Cardiac fibroblast (primary cell): ENCODE measurements around the gene CDH2.

Experiments
- DNase-seq, 2 donors: peaks; one replicate each; pipeline versions ENCODE4 v3.0.0 to v3.0.0-alpha.2; 2010; ENCODE audit warnings: low read depth in 2 of 2
- H3K4me3 ChIP-seq, 2 donors: replicated peaks in 1 of 2; 1 replicate in 1 of 2; 2 replicates in 1 of 2; pipeline ENCODE4 v1.5.1; 2011; ENCODE audit warnings: low read depth in 2 of 2, low read length in 2 of 2, mild to moderate bottlenecking in 2 of 2, moderate library complexity in 1 of 2
- CTCF ChIP-seq: IDR thresholded peaks from one replicate; pipeline ENCODE4 v1.5.1; 2011; ENCODE audit warnings: low read depth, mild to moderate bottlenecking, low read length, inconsistent platforms

CDH2 gene

GRCh38 chr18:28013066-28013465 lies 163.9 kb downstream of the CDH2 start:
- peak; percentile 47 to 56 for DNase-seq
- TF ChIP-seq CTCF: peak; percentile 56

GRCh38 chr18:28012336-28012735 lies 164.6 kb downstream of the CDH2 start:
- no peak overlapping the region for H3K4me3 ChIP-seq
- TF ChIP-seq CTCF: no peak
- no peak for DNase-seq

More at GRCh38 chr18:28013066-28013465, 163.9 kb downstream of the CDH2 start:
- H3K4me3 ChIP-seq: no peak overlapping the region

DNA sequence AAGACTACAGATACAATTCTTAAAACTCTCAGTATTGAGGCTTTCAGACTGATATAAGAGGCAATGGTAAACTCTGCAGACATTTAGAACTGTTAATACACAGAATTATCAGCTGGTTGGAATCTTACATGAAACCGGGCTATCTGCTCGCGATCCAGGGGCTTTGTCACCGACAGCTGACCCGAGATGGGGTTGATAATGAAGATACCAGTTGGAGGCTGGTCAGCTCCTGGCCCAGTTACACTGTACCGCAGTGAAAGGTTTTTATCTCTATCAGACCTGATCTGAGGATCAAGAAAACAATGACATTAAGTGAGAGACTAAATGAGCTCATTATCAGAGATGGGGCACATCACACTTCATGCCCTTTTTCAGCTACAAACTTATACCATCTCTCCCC lies 167.3 kb downstream of the CDH2 start:
- no peak for TF ChIP-seq CTCF
- no peak for DNase-seq
- no peak overlapping the region for H3K4me3 ChIP-seq

DNA sequence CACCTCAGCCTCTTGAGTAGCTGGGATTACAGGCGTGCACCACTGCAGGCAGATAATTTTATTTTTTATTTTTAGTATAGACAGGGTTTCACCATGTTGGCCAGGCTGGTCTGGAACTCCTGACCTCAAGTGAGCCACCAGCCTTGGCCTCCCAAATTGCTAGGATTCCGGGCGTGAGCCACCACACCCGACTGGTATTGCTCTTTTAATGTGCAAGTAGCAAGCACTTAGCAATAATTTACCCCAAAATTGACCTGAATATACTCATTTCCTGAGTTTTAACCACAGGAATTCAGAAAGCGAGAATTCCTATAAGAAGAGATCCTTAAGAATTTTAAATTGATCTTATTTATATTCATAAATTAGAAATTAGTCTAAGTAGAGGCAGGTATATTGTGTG lies 169.1 kb downstream of the CDH2 start:
- TF ChIP-seq CTCF: no peak
- no peak overlapping the region for H3K4me3 ChIP-seq
- DNase-seq: peak; percentile 18 to 66

DNA sequence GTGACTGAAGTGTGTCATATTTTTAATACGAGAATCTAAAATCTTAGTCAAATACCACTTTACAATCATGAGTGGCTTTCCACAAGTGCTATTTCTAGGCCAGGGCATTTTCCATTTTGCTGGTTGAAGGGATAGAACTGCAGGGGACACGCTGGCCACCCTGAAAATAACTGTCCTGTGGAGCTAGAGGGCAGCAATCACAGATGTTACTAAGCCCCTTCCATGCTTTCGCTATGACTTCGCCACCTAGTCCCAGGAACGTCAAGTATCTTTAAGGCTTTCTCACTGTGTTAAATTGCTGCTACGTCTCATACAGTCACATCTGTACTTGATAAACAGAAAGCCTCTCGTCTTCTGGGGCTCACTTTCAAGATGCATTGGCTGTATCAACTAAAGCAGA lies 171.8 kb downstream of the CDH2 start:
- TF ChIP-seq CTCF: no peak
- DNase-seq: no peak
- no peak overlapping the region for H3K4me3 ChIP-seq

- no peak for DNase-seq
- H3K4me3 ChIP-seq: no peak overlapping the region
- TF ChIP-seq CTCF: no peak
Observed at GRCh38 chr18:28004606-28005005, 172.3 kb downstream of the CDH2 start.

DNA sequence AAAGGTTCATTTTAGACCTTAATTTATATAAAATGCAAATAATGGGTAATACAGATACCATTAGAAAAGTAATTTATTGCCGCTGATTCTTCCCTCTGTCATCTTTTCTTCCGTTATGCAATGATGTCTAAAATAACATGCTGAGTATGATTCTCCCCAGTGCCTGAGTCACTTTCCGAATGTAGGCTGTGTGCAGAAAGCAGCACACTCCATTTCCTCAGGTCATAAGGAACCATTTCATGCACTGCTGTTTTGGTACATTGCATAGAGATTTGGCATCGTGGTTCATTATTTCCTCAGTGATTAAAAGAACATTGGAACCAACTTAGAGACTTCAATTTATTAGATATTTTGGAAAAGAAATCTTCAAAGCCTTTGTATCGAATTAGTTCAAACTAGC lies 173.5 kb downstream of the CDH2 start:
- DNase-seq: peak; percentile 47 to 87
- no peak for TF ChIP-seq CTCF

More for the DNA sequence above, 173.5 kb downstream of the CDH2 start:
- no peak overlapping the region for H3K4me3 ChIP-seq
